Endothelial cell of umbilical vein (primary cell): ENCODE results near the gene OSBPL10.

Source experiments
- CTCF ChIP-seq, 2 donors: IDR thresholded peaks; 1 replicate in 1 of 2; 2 replicates in 1 of 2; pipeline ENCODE4 v1.5.1; 2011; ENCODE audit warnings: low read length in 2 of 2, mild to moderate bottlenecking in 2 of 2, moderate library complexity in 2 of 2, control low read depth in 1 of 2, inconsistent platforms in 1 of 2, low read depth in 1 of 2; ENCODE audit not compliant: insufficient read depth in 1 of 2; ENCODE audit errors: extremely low read depth in 1 of 2
- EZH2 ChIP-seq: IDR thresholded peaks from 2 replicates; pipeline ENCODE4 v1.6.1; 2012; ENCODE audit warnings: borderline replicate concordance, low read depth, mild to moderate bottlenecking, moderate library complexity, low read length, inconsistent platforms; ENCODE audit not compliant: severe bottlenecking
- POLR2A ChIP-seq: IDR thresholded peaks from 2 replicates; pipeline ENCODE4 v1.6.1; 2012; ENCODE audit warnings: low read depth, mild to moderate bottlenecking, control low read depth, low read length

- TF ChIP-seq CTCF (IDR thresholded peaks at IDR 0.05; ENCODE audit: extremely low read depth in 1 of 2, insufficient read depth in 1 of 2, low read depth in 1 of 2, low read length in 2 of 2) (no peak), EZH2 (no peak), POLR2A (no peak)
These were observed 327.6 kb downstream of the OSBPL10 start for GRCh38 chr3:31653464-31653863.
